Measurements from ENCODE around the gene C9orf50.

Gene C9orf50

DNA sequence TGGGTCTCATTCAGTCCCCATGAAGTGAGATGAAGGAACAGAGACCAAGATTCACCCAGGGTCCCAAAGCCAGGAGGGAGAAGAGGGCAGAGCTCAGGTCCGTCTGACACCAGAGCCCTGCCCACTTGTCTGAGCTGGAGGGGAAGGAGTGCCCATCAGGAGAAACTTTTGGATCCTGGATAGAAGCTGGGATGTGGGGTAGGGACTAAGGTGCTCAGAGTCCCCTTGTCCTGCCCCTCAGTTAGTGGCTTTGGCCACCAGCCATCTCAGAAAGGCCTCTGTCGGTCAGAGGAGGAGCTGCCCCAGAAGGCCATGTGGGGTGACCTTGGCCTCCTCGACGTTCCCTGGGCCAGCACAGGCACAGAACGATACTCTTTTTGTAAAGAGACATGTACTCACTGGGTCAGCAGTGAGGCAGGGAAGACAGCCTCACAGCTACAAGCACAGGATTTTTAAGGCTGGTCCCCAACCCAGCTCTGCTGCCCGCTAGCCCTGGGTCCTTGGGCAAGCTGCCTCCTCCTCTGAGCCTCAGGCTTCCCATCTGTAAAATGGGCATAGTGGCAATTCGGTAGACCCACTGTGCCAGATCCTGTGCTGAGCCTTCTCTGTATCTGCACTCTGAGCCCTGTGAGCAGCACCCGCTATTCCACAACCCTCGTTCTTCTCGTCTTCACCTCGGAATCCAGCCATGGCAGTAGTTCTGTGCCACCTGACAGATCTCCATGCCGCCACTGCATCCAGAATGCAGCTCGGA, 49.4 kb downstream of the C9orf50 start:
- DNase-seq (ENCODE audit: low read depth in 3 of 3, low spot score in 1 of 3), result no peak

DNA sequence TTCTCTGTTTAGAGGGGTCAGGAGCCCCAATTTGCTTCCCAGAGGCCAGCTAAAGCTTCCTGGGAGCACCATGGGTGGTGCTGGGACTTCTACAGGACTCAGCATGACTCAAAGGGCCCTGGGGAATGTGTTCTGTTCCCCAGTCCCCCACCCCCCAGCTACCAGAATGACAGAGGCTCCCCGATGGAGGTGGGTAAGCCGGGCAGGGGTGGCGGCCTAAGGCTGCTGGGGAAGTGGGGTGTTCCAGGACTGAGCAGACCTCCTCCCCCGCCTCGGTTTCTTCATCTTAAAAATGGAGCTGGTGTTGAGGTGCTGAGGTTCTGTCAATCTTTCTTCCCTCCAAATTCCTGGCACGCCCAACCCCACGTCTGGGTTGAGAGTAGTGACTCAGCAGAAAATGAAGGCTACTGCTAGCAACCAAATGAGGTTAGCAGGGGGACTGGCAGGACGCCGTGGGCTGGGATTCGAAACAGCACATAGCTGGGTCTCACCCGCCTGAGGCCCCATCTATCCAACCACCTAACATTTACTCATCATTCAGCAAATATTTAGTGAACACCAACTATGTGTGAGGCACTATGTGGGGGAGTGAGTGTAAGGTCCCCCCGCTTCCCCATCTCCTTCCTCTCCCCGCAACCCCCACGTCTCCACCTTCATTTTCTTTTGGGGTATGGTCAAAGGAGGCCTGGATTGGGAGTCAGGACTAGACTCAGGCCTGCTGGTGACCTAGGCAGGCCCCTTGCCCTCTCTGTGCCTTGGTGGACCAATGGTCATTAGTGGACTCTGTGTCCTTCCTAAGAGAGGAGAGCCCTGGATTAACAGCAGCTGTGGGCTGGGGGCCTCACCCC, 50.2 kb downstream of the C9orf50 start:
- DNase-seq (ENCODE audit: low read depth in 3 of 3, low spot score in 1 of 3), result no peak

DNA sequence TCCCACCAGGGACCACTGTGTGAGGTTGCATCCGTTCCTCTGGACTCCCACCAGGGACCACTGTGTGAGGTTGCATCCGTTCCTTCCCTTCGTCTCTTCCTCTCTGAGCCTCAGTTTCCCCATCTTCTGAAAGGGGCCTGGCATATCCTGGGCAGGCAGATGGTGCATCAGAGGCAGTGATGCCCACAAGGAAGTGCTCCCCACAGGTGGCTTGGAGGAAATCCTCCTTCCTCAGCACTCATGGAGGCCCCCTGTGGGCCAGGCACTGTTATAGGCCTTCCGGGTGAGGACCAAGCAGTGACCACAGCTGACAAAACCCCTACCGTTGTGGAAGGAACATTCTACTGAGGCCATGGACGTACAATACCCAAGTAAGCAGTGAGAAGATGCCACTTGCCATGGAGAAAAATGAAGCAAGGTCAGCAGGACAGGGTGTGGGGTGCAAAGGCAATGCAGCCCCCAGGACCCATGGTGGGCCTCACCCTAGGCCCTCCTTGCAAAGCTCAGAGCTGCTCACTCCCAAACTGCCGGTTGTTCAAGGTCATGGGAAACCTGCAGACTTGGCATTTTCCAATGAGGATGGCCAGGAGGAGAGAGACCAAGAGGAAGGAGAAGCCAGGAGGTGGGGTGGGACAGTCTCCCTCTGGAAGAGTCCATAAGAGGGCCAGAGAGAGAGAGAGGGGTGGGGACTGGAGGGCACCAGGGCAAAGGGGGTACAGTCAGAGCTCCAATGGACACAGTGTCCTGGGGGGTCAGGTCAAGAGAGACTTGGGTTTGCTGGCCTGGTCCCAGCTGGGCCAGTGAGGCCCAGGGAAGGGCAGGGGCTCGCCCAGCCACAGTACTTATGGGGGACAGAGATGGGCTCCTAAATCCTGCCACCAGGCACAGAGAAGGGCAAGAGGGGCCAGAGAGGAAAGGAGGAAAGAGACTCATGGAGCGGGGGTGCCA, 51.1 kb downstream of the C9orf50 start:
- no peak for DNase-seq (ENCODE audit: low read depth in 3 of 3, low spot score in 1 of 3)

DNA sequence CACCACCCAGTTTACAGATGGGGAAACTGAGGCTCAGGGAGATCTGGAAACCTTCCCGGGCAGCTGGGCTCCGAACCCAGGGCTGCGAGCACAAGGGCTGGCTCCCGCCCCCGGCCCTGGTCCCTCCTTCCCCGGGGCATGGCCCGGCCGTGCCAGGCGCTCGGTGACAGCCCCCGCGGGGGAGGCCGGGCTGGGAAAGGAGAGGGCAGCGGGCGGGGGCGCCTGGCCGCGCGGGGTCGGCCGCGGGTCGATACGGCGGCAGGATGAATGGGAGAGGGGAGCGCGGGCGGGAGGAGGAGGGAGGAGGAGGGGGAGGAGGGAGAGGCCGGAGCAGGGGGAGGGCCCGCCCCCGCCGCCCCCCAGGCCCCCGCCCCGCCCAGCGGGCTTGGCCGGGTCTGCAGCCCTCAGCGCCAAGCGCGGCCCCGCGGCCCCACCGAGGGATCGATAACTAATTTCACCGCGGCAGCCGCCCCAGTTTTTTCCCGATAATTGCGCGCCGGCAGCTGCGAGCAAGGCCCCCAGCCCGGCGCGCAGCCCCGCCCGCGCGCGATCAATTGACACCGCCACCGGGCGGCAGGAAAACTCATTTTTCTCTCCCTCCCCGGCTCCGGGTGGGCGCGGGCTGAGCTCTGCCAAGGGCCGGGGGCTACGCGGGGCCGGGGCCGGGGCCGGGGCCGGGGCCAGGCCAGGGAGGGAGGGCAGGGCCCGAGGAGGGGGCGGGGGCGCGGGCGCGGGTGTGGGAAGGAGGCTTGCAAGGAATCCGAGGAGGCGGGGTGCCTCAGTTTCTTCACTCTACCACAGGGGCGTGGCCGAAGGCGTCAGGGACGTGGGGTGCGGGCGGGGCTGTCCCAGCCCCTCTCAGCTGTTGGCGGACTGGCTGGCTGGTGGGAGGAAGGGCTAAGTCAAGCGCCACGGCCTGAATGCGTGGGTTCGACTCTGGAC, 52.1 kb downstream of the C9orf50 start:
- no peak for DNase-seq (ENCODE audit: low read depth in 3 of 3, low spot score in 1 of 3)

DNA sequence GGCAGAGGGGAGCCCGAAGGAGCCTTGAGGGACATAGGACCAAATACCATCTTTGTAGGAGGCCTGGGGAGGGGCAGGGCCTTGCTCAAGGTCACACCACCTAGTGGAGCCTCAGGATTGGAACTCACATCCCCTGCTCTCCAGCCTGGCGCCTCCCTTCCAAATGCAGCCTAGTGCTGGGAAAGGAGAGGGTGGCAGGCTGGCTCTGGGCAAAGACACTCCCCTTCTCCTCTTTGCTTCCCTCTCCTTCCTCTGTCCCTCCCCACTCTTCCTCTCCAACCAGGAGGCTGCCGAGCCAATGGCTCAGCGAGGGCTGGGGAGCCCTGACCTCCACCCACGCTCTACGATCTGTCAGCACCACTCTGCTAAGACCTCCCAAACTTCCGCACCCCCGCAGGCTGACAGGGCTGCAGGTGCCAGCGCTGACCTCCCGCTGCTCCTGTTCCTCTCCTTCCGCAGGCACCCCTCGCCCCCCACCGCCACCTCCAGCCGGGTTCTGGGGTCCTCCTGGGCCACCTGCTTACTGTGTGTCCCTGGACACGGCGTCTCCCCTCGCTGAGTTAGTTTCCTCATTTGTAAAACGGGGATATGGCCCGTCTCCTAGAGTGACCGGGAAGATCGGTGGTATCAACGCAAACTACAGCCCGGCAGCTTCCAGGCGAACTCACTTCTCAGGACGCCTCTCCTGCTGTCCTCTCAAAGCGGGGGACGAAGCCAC, 52.9 kb downstream of the C9orf50 start:
- DNase-seq (ENCODE audit: low read depth in 3 of 3, low spot score in 1 of 3), result no peak

DNA sequence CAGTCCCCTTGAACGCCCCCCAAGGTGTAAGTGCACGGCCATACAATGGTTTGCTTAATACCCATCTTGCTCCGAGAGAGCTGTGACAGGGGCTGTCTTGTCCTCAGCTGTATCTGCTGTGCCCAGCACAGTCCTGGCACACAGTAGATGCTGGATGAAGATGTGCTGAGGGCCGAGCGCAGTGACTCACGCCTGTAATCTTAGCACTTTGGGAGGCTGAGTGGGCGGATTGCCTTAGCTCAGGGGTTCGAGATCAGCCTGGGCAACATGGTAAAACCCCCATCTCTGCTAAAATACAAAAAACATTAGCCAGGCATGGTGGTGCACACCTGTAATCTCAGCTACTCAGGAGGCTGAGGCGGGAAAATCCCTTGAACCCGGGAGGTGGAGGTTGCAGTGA, 53.6 kb downstream of the C9orf50 start:
- DNase-seq (ENCODE audit: low read depth in 3 of 3, low spot score in 1 of 3), result no peak

DNA sequence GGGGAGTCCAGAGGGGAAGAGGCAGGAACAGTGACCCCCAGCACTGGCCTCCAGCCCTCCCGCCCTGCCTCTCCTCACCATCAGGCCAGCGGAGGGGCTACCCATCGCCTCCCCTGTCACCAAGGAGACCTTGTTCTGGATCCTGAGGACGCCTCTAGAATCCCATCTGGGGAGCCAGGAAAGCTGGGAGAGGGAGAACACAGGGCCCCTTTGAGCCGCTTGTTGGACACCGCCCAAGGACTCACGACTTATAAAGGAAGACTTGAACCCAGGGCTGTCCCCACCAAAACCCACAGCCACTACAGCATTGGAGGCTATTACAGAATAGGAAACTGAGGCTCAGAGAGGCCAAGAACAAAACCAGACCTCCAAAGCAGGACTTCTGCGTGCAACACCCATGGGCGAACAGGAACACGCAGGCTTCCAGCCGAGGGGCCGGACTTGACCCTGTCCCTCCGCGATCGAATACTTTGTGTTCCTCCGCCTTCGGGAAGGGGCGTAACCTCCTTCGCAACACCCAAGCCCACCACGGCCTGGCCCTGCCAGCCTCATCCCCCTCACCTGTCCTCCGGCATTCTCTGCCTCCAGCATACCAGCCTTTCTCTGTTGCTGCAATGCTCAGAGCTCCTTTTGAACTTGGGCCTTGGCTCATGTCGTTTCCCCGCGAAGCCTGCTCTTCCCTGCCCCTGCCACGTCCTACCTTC, 54.2 kb downstream of the C9orf50 start:
- DNase-seq (ENCODE audit: low read depth in 3 of 3, low spot score in 1 of 3), result no peak

DNA sequence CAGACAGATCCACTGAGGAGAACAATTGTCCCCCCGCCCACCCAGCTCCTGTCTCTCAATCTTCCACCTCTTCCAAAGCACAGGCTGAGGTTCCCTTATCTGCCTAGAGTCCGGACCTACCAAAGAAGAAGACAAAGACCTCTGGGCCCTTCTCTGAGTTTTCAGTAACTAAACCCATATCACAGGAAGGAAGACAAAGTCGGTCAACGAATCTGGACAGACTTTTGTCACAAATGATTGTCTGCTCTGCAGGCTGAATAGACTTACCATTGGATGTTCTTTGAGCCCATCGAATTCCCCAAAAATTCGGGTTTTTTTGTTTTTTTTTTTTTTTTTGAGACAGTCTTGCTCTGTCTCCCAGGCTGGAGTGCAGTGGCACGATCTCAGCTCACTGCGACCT, 58.0 kb downstream of the C9orf50 start:
- DNase-seq (ENCODE audit: low read depth in 3 of 3, low spot score in 1 of 3), result no peak

DNA sequence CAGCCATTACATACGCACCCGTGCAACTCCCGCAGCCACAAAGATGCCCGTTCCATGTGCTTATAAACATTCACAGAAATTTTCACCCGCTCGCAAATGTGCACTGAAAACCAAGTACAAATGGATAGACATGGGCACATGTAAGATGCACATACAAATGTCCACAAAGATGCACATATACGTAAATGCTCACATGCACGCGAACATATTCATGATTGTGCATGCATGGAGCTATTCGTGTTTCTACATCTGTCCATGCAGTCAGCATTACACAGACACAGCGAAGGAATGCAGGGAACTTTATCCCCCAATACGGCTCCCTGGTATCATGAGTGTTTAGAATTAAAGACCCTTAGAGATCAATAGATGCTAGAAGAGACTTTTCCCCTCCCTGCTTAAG, 58.4 kb downstream of the C9orf50 start:
- no peak for DNase-seq (ENCODE audit: low read depth in 3 of 3, low spot score in 1 of 3)
